Panc1 (cell line): Measurements from ENCODE around the gene S1PR3. TPM values are rescaled to one million over a fixed set of nuclear protein-coding genes. Genes with fewer than 3 reads are reported as not detected.

Experiments
- ATAC-seq: fragments of 200-7000 bp; cut with Tn5 transposase; 2 replicates; pipeline ENCODE4 v1.9.1; 2020; ENCODE audit warnings: mild to moderate bottlenecking, moderate library complexity
- BruUV-seq: library from RNA; stranded (reverse); fragments of 400-500 nt; replicated peaks from 2 replicates; lab custom pipeline; 2021; lab: Mats Ljungman, UMichigan
- CTCF ChIA-PET: fragments of 300-600 bp; sonication (Branson Sonifier 250); formaldehyde crosslinking; loops from one replicate; lab custom pipeline; 2022; ENCODE audit warnings: antibody characterized with exemption; lab: Charles Lee
- POLR2A ChIA-PET: fragments of 300-600 bp; sonication (Branson Sonifier 250); formaldehyde crosslinking; loops from one replicate; lab custom pipeline; 2022; ENCODE audit warnings: antibody characterized with exemption; lab: Charles Lee
- DNase-seq: peaks from one replicate; pipeline ENCODE4 v3.0.0-alpha.2; 2010; ENCODE audit warnings: low read depth, low spot score
- H3K27ac ChIP-seq: 2 replicates; pipeline ENCODE4 v1.5.1; 2011; ENCODE audit warnings: mild to moderate bottlenecking, low read length, inconsistent platforms
- H3K27me3 ChIP-seq: fragments of 200-500 bp; sonication (Bioruptor generic); 2 replicates; pipeline ENCODE4 v1.6.0; 2014; ENCODE audit warnings: low read length, inconsistent platforms; ENCODE audit not compliant: control insufficient read depth, insufficient read depth
- H3K36me3 ChIP-seq: fragments of 200-500 bp; sonication (Bioruptor generic); 2 replicates; pipeline ENCODE4 v1.5.1; 2014; ENCODE audit warnings: inconsistent platforms, mild to moderate bottlenecking, low read length, moderate library complexity; ENCODE audit not compliant: control insufficient read depth, insufficient read depth
- H3K4me1 ChIP-seq: 2 replicates; pipeline ENCODE4 v1.5.1; 2011; ENCODE audit warnings: inconsistent platforms, mild to moderate bottlenecking, low read length, moderate library complexity; ENCODE audit not compliant: control insufficient read depth, insufficient read depth
- H3K4me3 ChIP-seq, 2 experiments: 2 replicates each; pipeline ENCODE4 v1.5.1; 2011 to 2012; ENCODE audit warnings: low read depth in 2 of 2, low read length in 2 of 2, mild to moderate bottlenecking in 2 of 2, inconsistent platforms in 1 of 2, moderate library complexity in 1 of 2
- H3K9me3 ChIP-seq: fragments of 200-500 bp; sonication (Bioruptor generic); 2 replicates; pipeline ENCODE4 v1.5.1; 2014; ENCODE audit warnings: low read depth, mild to moderate bottlenecking, inconsistent platforms, low read length, moderate library complexity; ENCODE audit not compliant: control insufficient read depth, insufficient read depth
- POLR2AphosphoS5 ChIP-seq: IDR thresholded peaks from 2 replicates; pipeline ENCODE4 v1.6.1; 2012; ENCODE audit warnings: mild to moderate bottlenecking, low read depth, low read length, moderate library complexity
- SIN3A ChIP-seq: IDR thresholded peaks from 2 replicates; pipeline ENCODE4 v1.6.1; 2012; ENCODE audit warnings: low read depth, mild to moderate bottlenecking, low read length, moderate library complexity, borderline replicate concordance; ENCODE audit not compliant: insufficient read depth
- TCF7L2 ChIP-seq: IDR thresholded peaks from 2 replicates; pipeline ENCODE4 v1.6.1; 2011; ENCODE audit warnings: mild to moderate bottlenecking, low read depth, low read length, inconsistent platforms
- in situ Hi-C: cut with HindIII; loops from 2 replicates; pipeline ENCODE4 v1.10.0; 2016; ENCODE audit warnings: low sequenced_read_pairs, low pct_unique_long_range_greater_than_20kb
- intact Hi-C: fragments of 100-400 bp; cut with micrococcal nuclease; formaldehyde crosslinking; loops from one replicate; pipeline ENCODE4 v1.10.0; 2022; ENCODE audit not compliant: unreplicated experiment
- total RNA-seq: library from RNA; stranded (reverse); gene quantifications from one replicate; pipeline ENCODE4 v1.2.1, GENCODE V29; 2021; ENCODE audit not compliant: unreplicated experiment
- TF ChIP-seq, protein P1 (sequence below): fragments of 450-650 bp; IDR thresholded peaks from 2 replicates; pipeline ENCODE4 v1.5.1; 2017; ENCODE audit warnings: mild to moderate bottlenecking
- TF ChIP-seq, protein P2 (sequence below), 2 experiments: IDR thresholded peaks; 2 replicates each; pipeline ENCODE4 v1.6.1; 2011 to 2012; ENCODE audit warnings: low read depth in 2 of 2, control low read depth in 1 of 2, low read length in 1 of 2, mild to moderate bottlenecking in 1 of 2, moderate library complexity in 1 of 2; ENCODE audit not compliant: insufficient read depth in 1 of 2

S1PR3 gene
- total RNA-seq, 1 experiment from 2014 or later = 8.1 TPM

DNA sequence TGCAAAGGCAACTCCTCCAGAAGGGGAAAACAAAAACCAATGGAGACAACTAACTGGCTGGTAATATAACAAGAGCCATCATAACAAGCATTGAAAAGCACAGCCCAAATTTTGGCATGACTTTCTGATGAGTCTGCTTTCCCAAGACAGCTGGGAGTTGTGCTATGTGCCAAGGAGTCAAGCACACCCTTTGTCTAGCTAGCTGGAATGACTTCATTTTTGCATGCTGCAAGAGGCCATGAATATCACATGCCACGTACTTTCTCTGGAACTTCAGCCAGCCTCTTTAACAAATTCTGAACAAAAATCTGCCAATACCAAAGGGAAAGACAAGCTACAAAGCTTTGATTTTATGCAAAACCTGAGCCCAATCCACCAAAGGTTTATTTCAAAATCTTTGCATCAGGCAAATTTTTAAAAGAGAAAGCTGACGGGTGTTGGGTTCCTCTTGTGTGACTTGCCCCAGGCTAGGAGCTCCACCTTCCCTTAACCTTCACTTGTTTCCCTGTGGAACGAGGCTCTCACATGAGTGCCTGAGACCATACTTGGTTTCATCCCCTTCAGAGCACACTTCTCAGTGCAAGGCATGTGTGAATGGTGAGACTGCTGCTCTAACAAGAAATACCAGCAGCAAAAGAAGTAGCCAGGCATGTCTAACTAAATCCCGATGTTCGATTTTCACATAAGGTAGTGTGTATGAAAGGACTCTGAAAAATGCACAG, 47.3 kb downstream of the S1PR3 start:
- TF ChIP-seq POLR2AphosphoS5 = no peak
- no peak for TF ChIP-seq SIN3A
- TF ChIP-seq, protein P1, sequence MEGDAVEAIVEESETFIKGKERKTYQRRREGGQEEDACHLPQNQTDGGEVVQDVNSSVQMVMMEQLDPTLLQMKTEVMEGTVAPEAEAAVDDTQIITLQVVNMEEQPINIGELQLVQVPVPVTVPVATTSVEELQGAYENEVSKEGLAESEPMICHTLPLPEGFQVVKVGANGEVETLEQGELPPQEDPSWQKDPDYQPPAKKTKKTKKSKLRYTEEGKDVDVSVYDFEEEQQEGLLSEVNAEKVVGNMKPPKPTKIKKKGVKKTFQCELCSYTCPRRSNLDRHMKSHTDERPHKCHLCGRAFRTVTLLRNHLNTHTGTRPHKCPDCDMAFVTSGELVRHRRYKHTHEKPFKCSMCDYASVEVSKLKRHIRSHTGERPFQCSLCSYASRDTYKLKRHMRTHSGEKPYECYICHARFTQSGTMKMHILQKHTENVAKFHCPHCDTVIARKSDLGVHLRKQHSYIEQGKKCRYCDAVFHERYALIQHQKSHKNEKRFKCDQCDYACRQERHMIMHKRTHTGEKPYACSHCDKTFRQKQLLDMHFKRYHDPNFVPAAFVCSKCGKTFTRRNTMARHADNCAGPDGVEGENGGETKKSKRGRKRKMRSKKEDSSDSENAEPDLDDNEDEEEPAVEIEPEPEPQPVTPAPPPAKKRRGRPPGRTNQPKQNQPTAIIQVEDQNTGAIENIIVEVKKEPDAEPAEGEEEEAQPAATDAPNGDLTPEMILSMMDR = no peak
- TF ChIP-seq, protein P2, sequence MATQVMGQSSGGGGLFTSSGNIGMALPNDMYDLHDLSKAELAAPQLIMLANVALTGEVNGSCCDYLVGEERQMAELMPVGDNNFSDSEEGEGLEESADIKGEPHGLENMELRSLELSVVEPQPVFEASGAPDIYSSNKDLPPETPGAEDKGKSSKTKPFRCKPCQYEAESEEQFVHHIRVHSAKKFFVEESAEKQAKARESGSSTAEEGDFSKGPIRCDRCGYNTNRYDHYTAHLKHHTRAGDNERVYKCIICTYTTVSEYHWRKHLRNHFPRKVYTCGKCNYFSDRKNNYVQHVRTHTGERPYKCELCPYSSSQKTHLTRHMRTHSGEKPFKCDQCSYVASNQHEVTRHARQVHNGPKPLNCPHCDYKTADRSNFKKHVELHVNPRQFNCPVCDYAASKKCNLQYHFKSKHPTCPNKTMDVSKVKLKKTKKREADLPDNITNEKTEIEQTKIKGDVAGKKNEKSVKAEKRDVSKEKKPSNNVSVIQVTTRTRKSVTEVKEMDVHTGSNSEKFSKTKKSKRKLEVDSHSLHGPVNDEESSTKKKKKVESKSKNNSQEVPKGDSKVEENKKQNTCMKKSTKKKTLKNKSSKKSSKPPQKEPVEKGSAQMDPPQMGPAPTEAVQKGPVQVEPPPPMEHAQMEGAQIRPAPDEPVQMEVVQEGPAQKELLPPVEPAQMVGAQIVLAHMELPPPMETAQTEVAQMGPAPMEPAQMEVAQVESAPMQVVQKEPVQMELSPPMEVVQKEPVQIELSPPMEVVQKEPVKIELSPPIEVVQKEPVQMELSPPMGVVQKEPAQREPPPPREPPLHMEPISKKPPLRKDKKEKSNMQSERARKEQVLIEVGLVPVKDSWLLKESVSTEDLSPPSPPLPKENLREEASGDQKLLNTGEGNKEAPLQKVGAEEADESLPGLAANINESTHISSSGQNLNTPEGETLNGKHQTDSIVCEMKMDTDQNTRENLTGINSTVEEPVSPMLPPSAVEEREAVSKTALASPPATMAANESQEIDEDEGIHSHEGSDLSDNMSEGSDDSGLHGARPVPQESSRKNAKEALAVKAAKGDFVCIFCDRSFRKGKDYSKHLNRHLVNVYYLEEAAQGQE (IDR thresholded peaks at IDR 0.05; ENCODE audit: insufficient read depth in 1 of 2, low read depth in 2 of 2, low read length in 1 of 2) = no peak
- no peak for TF ChIP-seq TCF7L2
- ATAC-seq (no peak), DNase-seq (no peak)
- CTCF ChIA-PET = no interaction called here
- POLR2A ChIA-PET = no interaction called here
- H3K9me3 ChIP-seq = no peaks in the 10 kb centered on the region
- H3K4me3 ChIP-seq = no peak overlapping the region
- in situ Hi-C loops (no loop called here), intact Hi-C loops (no loop called here)
- H3K36me3 ChIP-seq = no peaks in the 10 kb centered on the region
- no TSS peak for BruUV-seq
- no peak overlapping the region for H3K27ac ChIP-seq
- H3K27me3 ChIP-seq = no peaks in the 10 kb centered on the region
- no peaks in the 10 kb centered on the region for H3K4me1 ChIP-seq

DNA sequence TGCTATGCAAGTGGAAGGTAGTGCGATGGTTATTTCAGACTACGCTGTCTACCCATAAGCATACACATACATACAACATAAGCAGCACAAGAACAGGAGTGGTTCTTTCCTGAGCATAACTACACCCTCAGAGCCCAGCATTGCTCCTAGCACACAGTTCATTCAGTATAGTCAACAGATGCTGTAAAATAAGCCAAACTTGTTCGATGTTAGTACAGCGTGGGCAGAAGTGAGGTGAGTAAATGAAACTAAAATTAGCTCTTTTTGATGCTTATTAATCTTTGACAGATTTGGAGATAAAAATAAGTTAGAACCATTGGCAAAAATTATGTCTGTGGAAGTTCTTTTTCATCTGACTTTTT, 47.8 kb downstream of the S1PR3 start:
- ChIA-PET CTCF (no interaction called here), POLR2A (no interaction called here)
- intact Hi-C loops (no loop called here), in situ Hi-C loops (no loop called here)
- no peak for TF ChIP-seq SIN3A
- ATAC-seq (no peak), DNase-seq (no peak)
- H3K4me1 ChIP-seq = no peaks in the 10 kb centered on the region
- no peaks in the 10 kb centered on the region for H3K36me3 ChIP-seq
- H3K27ac ChIP-seq = no peak overlapping the region
- no peaks in the 10 kb centered on the region for H3K27me3 ChIP-seq
- H3K4me3 ChIP-seq = no peak overlapping the region
- H3K9me3 ChIP-seq = no peaks in the 10 kb centered on the region
- BruUV-seq = no TSS peak

DNA sequence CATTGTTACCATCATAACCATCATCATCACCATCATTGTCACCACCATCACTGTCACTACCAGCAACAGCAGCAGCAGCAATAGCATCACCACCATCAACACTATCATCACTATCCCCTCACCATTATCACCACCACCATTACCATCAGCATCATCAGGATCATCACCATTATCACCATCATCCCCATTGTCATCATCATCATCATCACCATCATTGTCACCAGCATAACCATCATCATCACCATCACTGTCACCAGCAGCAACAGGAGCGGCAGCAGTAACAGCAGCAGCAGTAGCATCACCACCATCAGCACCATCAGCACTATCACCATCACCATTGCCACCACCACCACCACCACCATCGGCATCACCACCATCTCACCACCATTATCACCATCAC, 48.4 kb downstream of the S1PR3 start:
- in situ Hi-C loops (no loop called here), intact Hi-C loops (no loop called here)
- H3K4me1 ChIP-seq = no peaks in the 10 kb centered on the region
- TF ChIP-seq, protein P2 (IDR thresholded peaks at IDR 0.05; ENCODE audit: insufficient read depth in 1 of 2, low read depth in 2 of 2, low read length in 1 of 2) = no peak
- BruUV-seq = no TSS peak
- ATAC-seq (no peak), DNase-seq (no peak)
- ChIA-PET POLR2A (no interaction called here), CTCF (no interaction called here)
- no peak overlapping the region for H3K4me3 ChIP-seq
- H3K27ac ChIP-seq = no peak overlapping the region
- no peaks in the 10 kb centered on the region for H3K36me3 ChIP-seq
- H3K27me3 ChIP-seq = no peaks in the 10 kb centered on the region
- H3K9me3 ChIP-seq = no peaks in the 10 kb centered on the region
